HG03520 (cell line): ENCODE results near the gene CDHR1.
A peak's percentile ranks its signal among the peaks of the same experiment; 100 is the strongest.
"Not testable (repeated sequence)": the region's sequence is repeated elsewhere in the genome, so short reads cannot be mapped to it uniquely, and the experiment has no call there.

Source experiments
- ATAC-seq: cut with Tn5 transposase; IDR thresholded peaks from one replicate; pipeline ENCODE4 v1.9.1; 2021; ENCODE audit warnings: mild to moderate bottlenecking, moderate library complexity; ENCODE audit not compliant: unreplicated experiment

The CDHR1 gene

GRCh38 chr10:84173501-84173929 lies 20.8 kb upstream of the CDHR1 start, which contains the start of gene GPR15LG:
Gene GPR15LG (plus strand): TSS chr10:84173801. CDS start chr10:84173852, 51 bp downstream.
- ATAC-seq: no peak

DNA sequence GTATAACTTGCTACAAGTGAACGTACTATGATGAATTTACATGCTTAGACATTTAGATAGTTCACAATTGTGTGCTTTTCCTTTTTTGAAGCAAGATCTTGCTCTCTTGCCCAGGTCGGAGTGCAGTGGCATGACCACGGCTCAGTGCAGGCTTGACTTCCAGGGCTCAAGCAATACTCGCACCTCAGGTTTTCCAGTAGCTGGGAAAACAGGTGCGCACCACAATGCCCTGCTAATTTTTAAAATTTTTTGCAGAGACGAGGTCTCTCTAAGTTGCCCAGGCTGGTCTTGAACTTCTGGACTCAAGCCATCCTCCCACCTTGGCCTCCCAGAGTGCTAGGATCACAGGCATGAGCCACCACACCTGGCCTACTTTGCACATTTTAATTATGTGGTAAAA lies 18.9 kb upstream of the CDHR1 start:
- no peak for ATAC-seq

DNA sequence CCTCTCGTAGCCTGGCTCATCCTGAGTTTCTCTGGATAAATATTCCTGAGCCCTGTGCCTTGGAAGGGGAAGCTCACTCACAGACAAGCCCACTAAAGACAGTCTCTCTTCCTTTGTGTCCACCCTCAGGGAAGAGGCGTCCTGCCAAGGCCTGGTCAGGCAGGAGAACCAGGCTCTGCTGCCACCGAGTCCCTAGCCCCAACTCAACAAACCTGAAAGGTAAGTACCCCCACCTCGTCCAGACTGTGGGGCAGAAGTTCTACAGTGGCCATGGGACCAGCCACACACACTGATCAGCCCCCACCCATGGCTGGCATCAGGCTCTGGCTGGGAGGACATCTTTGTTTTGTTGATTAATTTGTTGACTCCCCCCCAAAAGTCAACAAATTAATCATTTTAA lies 18.0 kb upstream of the CDHR1 start:
- no peak for ATAC-seq

GRCh38 chr10:84176836-84177474 lies 17.4 kb upstream of the CDHR1 start:
- ATAC-seq: no peak

- ATAC-seq: no peak
These were observed 16.7 kb upstream of the CDHR1 start for GRCh38 chr10:84177541-84178141.

DNA sequence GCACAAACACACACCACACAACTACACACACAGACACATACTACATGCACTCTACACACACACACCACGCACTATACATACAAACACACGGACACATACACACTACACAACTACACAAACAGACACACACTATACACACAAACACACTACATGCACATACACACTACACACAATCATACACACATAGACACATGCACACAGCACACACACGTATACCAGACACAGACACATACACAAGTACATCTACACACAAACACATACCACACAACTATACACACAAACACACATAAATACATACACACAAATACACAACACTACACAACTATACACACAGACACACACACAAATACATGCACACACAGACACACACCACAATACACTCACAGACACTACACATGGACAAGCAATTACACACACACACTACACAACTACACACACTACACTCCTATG lies 16.2 kb upstream of the CDHR1 start:
- ATAC-seq: no peak

- ATAC-seq: peak; percentile 90
These were observed 15.2 kb upstream of the CDHR1 start for GRCh38 chr10:84179059-84179710.

GRCh38 chr10:84180386-84180785 lies 14.0 kb upstream of the CDHR1 start:
- not testable (repeated sequence) for ATAC-seq

DNA sequence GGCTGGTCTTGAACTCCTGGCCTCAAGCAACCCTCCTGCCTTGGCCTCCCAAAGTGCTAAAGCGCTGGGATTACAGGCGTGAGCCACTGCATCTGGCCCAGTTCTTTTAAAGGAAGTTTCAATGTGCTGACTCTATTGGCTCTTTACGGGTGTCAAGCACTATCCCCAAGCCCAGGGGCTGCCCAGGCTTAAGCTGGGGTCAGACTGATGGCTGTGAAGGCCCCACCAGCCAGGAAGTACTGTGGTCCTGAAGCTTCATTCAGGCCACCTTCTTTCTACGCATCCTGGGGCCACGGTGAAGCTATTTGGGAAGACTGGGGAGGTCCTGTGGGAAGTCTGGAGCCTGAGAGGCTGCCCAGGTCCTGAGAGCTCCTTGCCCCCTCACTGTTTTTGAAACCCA lies 12.7 kb upstream of the CDHR1 start:
- no peak for ATAC-seq

GRCh38 chr10:84184517-84184916 lies 9.8 kb upstream of the CDHR1 start:
- no peak for ATAC-seq

DNA sequence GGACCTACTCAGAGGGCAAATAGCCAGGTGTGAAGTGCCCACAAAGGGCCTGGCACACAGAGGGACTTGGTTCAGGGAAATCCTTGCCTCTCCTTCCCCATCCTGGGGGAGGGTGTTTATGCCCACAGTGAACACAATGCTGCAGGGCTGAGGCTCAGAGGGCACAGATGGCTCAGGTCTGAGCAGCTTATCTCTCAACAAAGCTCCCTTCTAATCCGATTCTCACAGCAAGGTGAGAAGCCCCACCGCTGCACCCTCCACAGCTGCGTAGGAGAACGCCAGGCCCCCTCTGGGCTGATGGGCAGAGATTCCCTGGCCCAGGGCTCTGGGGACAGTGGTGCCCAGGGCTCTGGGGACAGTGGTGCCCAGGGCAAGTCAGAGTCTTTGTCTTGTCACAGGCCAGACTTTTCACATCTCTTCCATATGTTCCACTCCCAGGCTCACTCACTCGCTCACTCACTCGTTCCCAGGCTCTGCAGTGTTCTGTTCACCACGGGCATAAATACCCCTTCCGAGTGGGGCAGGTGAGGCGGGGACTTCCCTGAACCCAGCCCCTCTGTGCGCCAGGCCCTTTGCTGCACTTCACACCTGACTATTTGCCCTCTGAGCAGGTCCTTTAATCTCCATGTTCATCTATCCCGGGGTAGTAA lies 8.7 kb upstream of the CDHR1 start:
- ATAC-seq: no peak

DNA sequence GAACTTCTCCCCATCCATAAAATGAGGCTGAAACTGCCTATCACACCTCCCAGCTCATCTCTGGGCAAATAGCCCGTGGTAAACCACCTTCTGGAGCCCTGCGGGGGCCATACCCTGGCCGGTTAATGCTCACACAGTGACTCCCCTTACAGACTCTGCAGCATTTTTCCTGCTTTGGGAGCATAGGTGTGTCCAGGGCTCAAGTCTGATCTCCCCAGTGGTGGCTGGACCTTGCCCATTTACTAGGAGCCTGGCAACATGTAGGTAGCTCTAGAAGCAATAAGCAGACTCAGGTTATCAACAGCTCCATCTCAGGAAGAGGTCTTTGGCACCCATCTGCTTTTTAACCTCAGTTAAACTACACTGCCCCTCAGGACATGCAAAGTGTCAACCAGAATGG lies 5.5 kb upstream of the CDHR1 start:
- ATAC-seq: no peak

DNA sequence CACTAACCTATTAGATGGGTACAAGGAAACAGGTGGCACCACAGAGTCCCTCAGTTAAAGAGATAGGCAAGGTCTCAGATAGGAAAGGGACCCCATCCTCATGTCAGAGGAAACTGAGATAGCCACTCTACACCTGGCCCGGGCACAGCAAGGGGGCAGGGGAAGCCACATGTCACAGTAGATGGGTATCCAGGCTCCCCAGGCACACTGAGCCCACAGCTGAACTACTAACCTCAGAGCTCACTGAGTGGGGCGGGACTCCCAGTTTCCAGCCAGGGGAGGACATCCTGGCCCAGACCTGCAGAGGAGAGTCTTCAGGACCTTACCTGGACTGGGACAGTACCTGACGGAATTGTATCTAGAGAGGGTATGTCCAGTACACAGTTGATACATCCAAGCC lies 3.7 kb upstream of the CDHR1 start:
- ATAC-seq: no peak

DNA sequence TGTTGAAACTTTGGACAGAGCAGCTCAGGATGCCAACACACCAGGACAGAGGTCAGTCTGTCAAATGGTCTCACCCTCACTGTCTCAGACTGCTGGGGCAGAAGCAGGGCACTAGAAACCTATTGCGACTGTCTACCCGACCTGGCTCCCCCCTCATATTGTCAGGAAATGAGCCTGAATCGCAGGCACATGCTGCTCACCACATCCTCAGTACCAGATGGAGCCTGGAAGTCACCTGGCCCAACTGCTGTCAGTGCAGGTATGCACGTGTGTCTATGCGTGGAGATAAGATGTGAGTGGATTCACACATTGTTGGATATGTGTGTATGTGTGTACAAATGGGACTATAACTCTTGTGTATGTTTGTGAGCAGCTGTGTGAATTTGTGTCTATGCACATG lies 3.2 kb upstream of the CDHR1 start:
- no peak for ATAC-seq

GRCh38 chr10:84193327-84193726 lies 1.0 kb upstream of the CDHR1 start:
- ATAC-seq: no peak

DNA sequence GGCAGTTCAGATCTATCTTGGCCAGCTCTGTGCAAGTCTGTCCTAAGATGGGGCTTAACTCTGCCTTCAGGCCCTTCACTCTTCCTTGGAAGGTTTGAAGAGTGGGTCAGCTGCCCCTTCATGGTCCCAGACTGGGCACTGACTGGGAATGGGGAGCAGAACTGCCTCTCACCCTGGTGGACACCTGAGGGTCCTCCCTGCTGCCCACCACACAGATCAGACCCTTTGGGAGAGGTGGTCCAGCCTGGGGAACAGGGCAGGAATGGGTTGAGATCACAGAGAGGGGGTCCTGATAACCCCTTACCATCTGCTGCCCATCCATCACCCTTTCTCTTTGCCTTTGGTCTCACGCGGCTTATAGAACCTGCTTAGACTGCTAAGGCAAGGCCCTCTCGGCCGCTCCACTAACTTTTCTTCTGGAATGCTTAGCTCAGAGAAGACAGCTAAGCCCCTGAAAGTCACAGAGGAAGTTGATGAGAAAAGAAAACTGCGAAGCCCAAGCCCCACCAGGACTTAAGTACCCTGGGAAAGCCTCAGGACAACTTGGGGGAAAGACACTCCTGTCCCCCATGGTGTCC lies 402 bp upstream of the CDHR1 start:
- no peak for ATAC-seq

- ATAC-seq: no peak
These were observed 900 bp downstream of the CDHR1 start for GRCh38 chr10:84195044-84195830.

GRCh38 chr10:84196083-84196482 lies 1.7 kb downstream of the CDHR1 start:
- no peak for ATAC-seq

- no peak for ATAC-seq
These were observed 2.6 kb downstream of the CDHR1 start for GRCh38 chr10:84196941-84197340.

DNA sequence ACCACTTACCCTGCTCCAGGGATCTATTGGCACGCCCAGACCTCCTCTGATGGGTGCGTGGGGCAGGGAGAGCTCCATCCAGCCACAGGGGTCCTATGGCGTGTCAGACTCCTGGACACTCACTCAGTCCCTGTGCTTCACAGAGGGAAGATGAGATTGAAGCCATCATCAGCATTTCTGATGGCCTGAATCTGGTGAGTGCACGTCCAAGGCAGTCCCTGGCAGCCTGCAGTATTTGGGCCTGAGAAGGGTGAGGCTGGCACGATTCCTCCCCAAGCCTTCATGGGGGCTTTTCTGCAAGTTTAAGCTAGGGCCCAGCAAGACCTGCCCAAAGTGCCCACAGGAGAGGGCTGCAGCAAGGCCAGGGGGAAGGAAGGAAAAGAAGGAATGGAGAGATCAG lies 3.3 kb downstream of the CDHR1 start:
- no peak for ATAC-seq
